HEK293 (cell line): ENCODE results near the gene DDIT3.

Experiments used
- CTCF ChIA-PET: fragments of 350-600 bp; formaldehyde crosslinking; extraction: SDS; loops from one replicate; lab custom pipeline; 2021; ENCODE audit warnings: antibody characterized with exemption; lab: Yijun Ruan, JAX
- POLR2A ChIA-PET: fragments of 300-600 bp; formaldehyde crosslinking; extraction: SDS; loops from one replicate; lab custom pipeline; 2020; ENCODE audit warnings: antibody characterized with exemption, inconsistent platforms; lab: Yijun Ruan, JAX
- H3K27ac ChIP-seq: fragments of 200-500 bp; sonication (Bioruptor generic); 2 replicates; pipeline ENCODE4 v1.5.1; 2014; ENCODE audit warnings: low read depth, low read length, control low read depth, inconsistent platforms; ENCODE audit errors: extremely low read depth
- H3K36me3 ChIP-seq, 2 experiments: fragments of 200-500 bp in 1 of 2; sonication (Bioruptor generic) in 1 of 2; 1 replicate in 1 of 2; 2 replicates in 1 of 2; pipeline ENCODE4 v1.5.1; 2014 to 2017; ENCODE audit warnings: inconsistent platforms in 2 of 2, low read length in 2 of 2; ENCODE audit not compliant: control insufficient read depth in 2 of 2, insufficient read depth in 1 of 2
- H3K4me1 ChIP-seq: fragments of 200-500 bp; sonication (Bioruptor generic); 2 replicates; pipeline ENCODE4 v1.5.1; 2014; ENCODE audit warnings: mild to moderate bottlenecking, low read length, inconsistent platforms; ENCODE audit not compliant: control insufficient read depth, insufficient read depth
- H3K4me3 ChIP-seq: 2 replicates; pipeline ENCODE4 v1.5.1; 2011; ENCODE audit warnings: low read depth, mild to moderate bottlenecking, control low read depth, low read length, moderate library complexity
- H3K9me3 ChIP-seq: fragments of 200-500 bp; sonication (Bioruptor generic); 2 replicates; pipeline ENCODE4 v1.5.1; 2014; ENCODE audit warnings: low read depth, low read length, inconsistent platforms; ENCODE audit not compliant: control insufficient read depth, insufficient read depth
- ATF2 ChIP-seq: fragments of 450-650 bp; formaldehyde crosslinking; IDR thresholded peaks from 2 replicates; pipeline ENCODE4 v1.5.1; 2016; ENCODE audit warnings: missing biosample characterization, missing genetic modification characterization, low read depth
- KLF1 ChIP-seq: fragments of 450-650 bp; formaldehyde crosslinking; IDR thresholded peaks from 2 replicates; pipeline ENCODE4 v1.5.1; 2016; ENCODE audit warnings: missing biosample characterization, missing genetic modification characterization
- KLF16 ChIP-seq: fragments of 450-650 bp; formaldehyde crosslinking; IDR thresholded peaks from 2 replicates; pipeline ENCODE4 v1.5.1; 2017; ENCODE audit warnings: missing biosample characterization, missing genetic modification characterization
- KLF8 ChIP-seq: fragments of 450-650 bp; formaldehyde crosslinking; IDR thresholded peaks from 2 replicates; pipeline ENCODE4 v1.5.1; 2016; ENCODE audit warnings: missing biosample characterization, missing genetic modification characterization
- KLF9 ChIP-seq: fragments of 450-650 bp; formaldehyde crosslinking; IDR thresholded peaks from 2 replicates; pipeline ENCODE4 v1.5.1; 2016; ENCODE audit warnings: missing biosample characterization, missing genetic modification characterization, low read depth
- PATZ1 ChIP-seq: fragments of 450-650 bp; formaldehyde crosslinking; IDR thresholded peaks from 2 replicates; pipeline ENCODE4 v1.5.1; 2016; ENCODE audit warnings: missing biosample characterization, missing genetic modification characterization
- PRDM10 ChIP-seq: fragments of 450-650 bp; formaldehyde crosslinking; IDR thresholded peaks from 2 replicates; pipeline ENCODE4 v1.5.1; 2016; ENCODE audit warnings: missing biosample characterization, missing genetic modification characterization
- RBAK ChIP-seq: fragments of 450-650 bp; formaldehyde crosslinking; IDR thresholded peaks from 2 replicates; pipeline ENCODE4 v1.5.1; 2016; ENCODE audit warnings: missing biosample characterization, missing genetic modification characterization
- ZBTB11 ChIP-seq: fragments of 450-650 bp; formaldehyde crosslinking; conservative IDR thresholded peaks from 2 replicates; pipeline ENCODE4 v1.5.1; 2016; ENCODE audit warnings: low read depth, missing biosample characterization, missing genetic modification characterization
- ZBTB21 ChIP-seq: fragments of 450-650 bp; formaldehyde crosslinking; IDR thresholded peaks from 2 replicates; pipeline ENCODE4 v1.5.1; 2017; ENCODE audit warnings: missing biosample characterization, missing genetic modification characterization
- ZBTB8A ChIP-seq: fragments of 450-650 bp; formaldehyde crosslinking; IDR thresholded peaks from 2 replicates; pipeline ENCODE4 v1.5.1; 2016; ENCODE audit warnings: missing biosample characterization, missing genetic modification characterization
- ZEB2 ChIP-seq: fragments of 450-650 bp; formaldehyde crosslinking; IDR thresholded peaks from 2 replicates; pipeline ENCODE4 v1.5.1; 2016; ENCODE audit warnings: missing biosample characterization, missing genetic modification characterization
- ZNF335 ChIP-seq: fragments of 450-650 bp; formaldehyde crosslinking; conservative IDR thresholded peaks from 2 replicates; pipeline ENCODE4 v1.5.1; 2016; ENCODE audit warnings: missing biosample characterization, missing genetic modification characterization
- ZNF391 ChIP-seq: fragments of 450-650 bp; formaldehyde crosslinking; IDR thresholded peaks from 2 replicates; pipeline ENCODE4 v1.5.1; 2016; ENCODE audit warnings: low read depth, missing biosample characterization, missing genetic modification characterization, borderline replicate concordance
- ZNF398 ChIP-seq: fragments of 450-650 bp; formaldehyde crosslinking; IDR thresholded peaks from 2 replicates; pipeline ENCODE4 v1.5.1; 2017; ENCODE audit warnings: missing biosample characterization, missing genetic modification characterization
- ZNF501 ChIP-seq: fragments of 450-650 bp; formaldehyde crosslinking; IDR thresholded peaks from 2 replicates; pipeline ENCODE4 v1.5.1; 2016; ENCODE audit warnings: missing biosample characterization, missing genetic modification characterization
- ZNF549 ChIP-seq: fragments of 450-650 bp; IDR thresholded peaks from 2 replicates; pipeline ENCODE4 v1.5.1; 2018; ENCODE audit warnings: missing biosample characterization, missing genetic modification characterization, mild to moderate bottlenecking, inconsistent platforms, moderate library complexity
- ZNF600 ChIP-seq: fragments of 450-650 bp; formaldehyde crosslinking; IDR thresholded peaks from 2 replicates; pipeline ENCODE4 v1.5.1; 2016; ENCODE audit warnings: missing biosample characterization, missing genetic modification characterization
- ZNF610 ChIP-seq: fragments of 450-650 bp; formaldehyde crosslinking; IDR thresholded peaks from 2 replicates; pipeline ENCODE4 v1.5.1; 2016; ENCODE audit warnings: missing biosample characterization, missing genetic modification characterization, borderline replicate concordance
- ZNF629 ChIP-seq: fragments of 450-650 bp; formaldehyde crosslinking; IDR thresholded peaks from 2 replicates; pipeline ENCODE4 v1.5.1; 2017; ENCODE audit warnings: missing biosample characterization, missing genetic modification characterization

Gene DDIT3

GRCh38 chr12:57546438-57547287, 26.3 kb upstream of the DDIT3 start, which contains the start of gene DCTN2:
Gene DCTN2, minus strand, starts transcription at chr12:57547192. Its CDS starts 129 bp downstream, at chr12:57547063.
- Histone ChIP-seq H3K9me3 (no peaks in the 10 kb centered on the region), H3K36me3 (peaks cover 4 to 38% of the 10 kb centered on the region in 2 experiments; a peak in 2 of 3 replicates), H3K4me3 (peak within 1 kb of the TSS; percentile 95), H3K4me1 (peaks cover 5% of the 10 kb centered on the region), H3K27ac (peak within 1 kb of the TSS; percentile 78)
- POLR2A ChIA-PET, result interaction anchor here (0.7 to 2.6 kb wide), 9 partner anchors 8 to 395 kb away, joined by 3 to 16 read pairs (median 6); partner anchors contain the start of genes ATP23, DDIT3 and MBD6
- CTCF ChIA-PET, result interaction anchor here (0.6 to 1.9 kb wide), 4 partner anchors 37 to 1448 kb away, joined by 3 to 5 read pairs (median 4); no protein-coding TSS in a partner anchor
- TF ChIP-seq ZNF501 (tag by site-specific recombination), result peak; percentile 58
- TF ChIP-seq ZNF398, result peak; percentile 75
- peak; percentile 83 for TF ChIP-seq KLF1
- peak; percentile 24; the same call in 1 of the 2 replicates for TF ChIP-seq ZBTB8A (tag by site-specific recombination)
- TF ChIP-seq ZNF391, result 0 out of 2 replicates have a peak, but pooled peaks have one; percentile 28
- no peak for TF ChIP-seq RBAK
- TF ChIP-seq ZEB2 (tag by site-specific recombination), result peak; percentile 42; the same call in 1 of the 2 replicates
- TF ChIP-seq ZBTB11 (tag by site-specific recombination), result peak; percentile 68
- TF ChIP-seq ZNF600, result peak; percentile 23; the same call in 1 of the 2 replicates
- TF ChIP-seq KLF9, result peak; percentile 94
- peak; percentile 97 for TF ChIP-seq ZNF610 (tag by site-specific recombination)
- TF ChIP-seq PRDM10 (tag by site-specific recombination), result peak; percentile 69; the same call in 1 of the 2 replicates
- peak; percentile 97 for TF ChIP-seq KLF16
- no peak for TF ChIP-seq ZNF549 (tag by site-specific recombination)
- peak; percentile 94 for TF ChIP-seq ATF2 (tag by site-specific recombination)
- peak; percentile 68 for TF ChIP-seq ZBTB21 (tag by site-specific recombination)
- TF ChIP-seq ZNF335 (tag by site-specific recombination), result peak; percentile 97
- peak; percentile 91 for TF ChIP-seq ZNF629 (tag by site-specific recombination)
- peak; percentile 99 for TF ChIP-seq KLF8 (tag by site-specific recombination)
- TF ChIP-seq PATZ1, result peak; percentile 66; the same call in 1 of the 2 replicates
